ENCODE data around the gene NTNG1.

- TF ChIP-seq GATA2 (IDR thresholded peaks at IDR 0.05; ENCODE audit: low read depth, low read length) (no peak), GATA3 (IDR thresholded peaks at IDR 0.05; ENCODE audit: low read depth, low read length) (no peak)
These were observed 237.6 kb downstream of the NTNG1 start for GRCh38 chr1:107378426-107378825.

All from SH-SY5Y (cell line).